HL-60 (cell line): ENCODE data around the gene CDC42BPA.

Experiments
- REST ChIP-seq: IDR thresholded peaks from 2 replicates; pipeline ENCODE4 v1.6.1; 2012; ENCODE audit warnings: low read depth; ENCODE audit not compliant: insufficient replicate concordance
- SPI1 ChIP-seq: IDR thresholded peaks from 2 replicates; pipeline ENCODE4 v1.6.1; 2012; ENCODE audit warnings: low read depth, mild to moderate bottlenecking, borderline replicate concordance
- TF ChIP-seq, protein P1 (sequence below): IDR thresholded peaks from one replicate; pipeline ENCODE4 v1.5.1; 2011; ENCODE audit warnings: low read length, control low read depth, inconsistent platforms; ENCODE audit not compliant: insufficient read depth

DNA sequence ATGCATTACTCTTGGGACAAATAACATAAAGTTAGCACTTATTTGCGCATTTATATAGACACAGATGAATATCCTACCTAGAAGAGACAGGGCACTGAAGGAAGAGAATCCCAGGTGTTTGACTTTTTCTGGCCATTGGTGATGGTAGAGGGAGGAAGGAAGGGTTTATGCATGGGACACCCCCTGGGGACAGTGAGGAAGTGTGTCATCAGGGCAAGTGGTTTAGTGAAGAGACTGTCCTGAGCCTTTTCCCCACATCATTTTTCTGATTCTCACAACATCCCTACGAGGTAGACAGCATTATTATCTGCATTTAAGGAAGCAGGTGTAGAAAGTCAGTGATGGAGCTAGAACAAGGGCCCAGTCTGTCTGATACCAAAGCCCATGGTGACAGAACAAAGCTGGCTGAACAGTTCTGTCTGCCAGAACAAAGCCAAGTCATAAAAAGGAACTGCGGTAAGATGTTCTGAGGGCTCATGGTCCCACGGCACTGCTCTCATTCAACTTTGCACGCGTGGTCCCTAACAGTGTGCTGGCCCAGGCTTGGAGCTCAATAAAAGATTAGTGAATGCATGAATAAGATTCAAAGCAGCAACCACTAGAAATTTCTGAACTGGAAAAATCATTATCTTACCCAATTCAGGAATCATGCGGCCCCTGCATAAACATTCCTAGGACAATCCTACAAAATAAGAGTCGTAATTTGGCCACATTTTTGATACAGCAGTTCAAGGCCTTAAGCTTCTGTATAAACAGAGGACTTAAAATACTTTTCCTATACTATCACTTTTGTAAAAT is 12.2 kb upstream of the CDC42BPA start:
- TF ChIP-seq, protein P1, sequence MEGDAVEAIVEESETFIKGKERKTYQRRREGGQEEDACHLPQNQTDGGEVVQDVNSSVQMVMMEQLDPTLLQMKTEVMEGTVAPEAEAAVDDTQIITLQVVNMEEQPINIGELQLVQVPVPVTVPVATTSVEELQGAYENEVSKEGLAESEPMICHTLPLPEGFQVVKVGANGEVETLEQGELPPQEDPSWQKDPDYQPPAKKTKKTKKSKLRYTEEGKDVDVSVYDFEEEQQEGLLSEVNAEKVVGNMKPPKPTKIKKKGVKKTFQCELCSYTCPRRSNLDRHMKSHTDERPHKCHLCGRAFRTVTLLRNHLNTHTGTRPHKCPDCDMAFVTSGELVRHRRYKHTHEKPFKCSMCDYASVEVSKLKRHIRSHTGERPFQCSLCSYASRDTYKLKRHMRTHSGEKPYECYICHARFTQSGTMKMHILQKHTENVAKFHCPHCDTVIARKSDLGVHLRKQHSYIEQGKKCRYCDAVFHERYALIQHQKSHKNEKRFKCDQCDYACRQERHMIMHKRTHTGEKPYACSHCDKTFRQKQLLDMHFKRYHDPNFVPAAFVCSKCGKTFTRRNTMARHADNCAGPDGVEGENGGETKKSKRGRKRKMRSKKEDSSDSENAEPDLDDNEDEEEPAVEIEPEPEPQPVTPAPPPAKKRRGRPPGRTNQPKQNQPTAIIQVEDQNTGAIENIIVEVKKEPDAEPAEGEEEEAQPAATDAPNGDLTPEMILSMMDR: no peak
- TF ChIP-seq SPI1: no peak
- no peak for TF ChIP-seq REST
